K562 (cell line): ENCODE results near the gene PRR36. TPM values are rescaled to one million over a fixed set of nuclear protein-coding genes. Genes with fewer than 3 reads are reported as not detected.

Experiments
- BRF2 ChIP-seq: IDR thresholded peaks from 3 replicates; pipeline ENCODE4 v1.6.1; 2011; ENCODE audit warnings: borderline replicate concordance, mild to moderate bottlenecking; ENCODE audit not compliant: insufficient read length, insufficient read depth
- CC2D1A ChIP-seq: fragments of 450-650 bp; IDR thresholded peaks from 2 replicates; pipeline ENCODE4 v1.6.1; 2017; ENCODE audit warnings: mild to moderate bottlenecking
- KLF16 ChIP-seq: IDR thresholded peaks from 2 replicates; pipeline ENCODE4 v1.6.1; 2016; ENCODE audit warnings: antibody characterized with exemption
- MAX ChIP-seq: sonication (generic); formaldehyde crosslinking; IDR thresholded peaks from 2 replicates; pipeline ENCODE4 v1.9.0; 2022; ENCODE audit warnings: mild to moderate bottlenecking, missing genetic modification reagents
- MEF2D ChIP-seq: conservative IDR thresholded peaks from 2 replicates; pipeline ENCODE4 v1.6.1; 2016; ENCODE audit warnings: low read depth, missing genetic modification characterization, missing compliant biosample characterization
- MIER1 ChIP-seq: fragments of 450-650 bp; IDR thresholded peaks from 2 replicates; pipeline ENCODE4 v1.6.1; 2016; ENCODE audit warnings: antibody characterized with exemption, mild to moderate bottlenecking, low read depth
- PKNOX1 ChIP-seq: fragments of 450-650 bp; IDR thresholded peaks from 2 replicates; pipeline ENCODE4 v1.6.1; 2016
- PYGO2 ChIP-seq: fragments of 450-650 bp; IDR thresholded peaks from 2 replicates; pipeline ENCODE4 v1.6.1; 2016; ENCODE audit warnings: mild to moderate bottlenecking, missing genetic modification characterization, moderate library complexity, missing compliant biosample characterization
- TBP ChIP-seq: optimal IDR thresholded peaks from 2 replicates; pipeline ENCODE3; 2011; ENCODE audit warnings: low read depth, low read length, improper control_type of control experiment
- TRIM25 ChIP-seq: fragments of 450-650 bp; IDR thresholded peaks from 2 replicates; pipeline ENCODE4 v1.7.0; 2016; ENCODE audit warnings: borderline replicate concordance
- USF1 ChIP-seq: sonication (generic); formaldehyde crosslinking; IDR thresholded peaks from 2 replicates; pipeline ENCODE4 v1.9.0; 2022; ENCODE audit warnings: mild to moderate bottlenecking, missing genetic modification reagents
- ZBTB2 ChIP-seq: fragments of 450-650 bp; IDR thresholded peaks from 2 replicates; pipeline ENCODE4 v1.6.1; 2016; ENCODE audit warnings: antibody characterized with exemption
- polyA plus RNA-seq, 8 experiments: library from polyadenylated mRNA; depleted of rRNA in 4 of 8; stranded (reverse) in 5 of 8; unstranded in 3 of 8; fragments of >200 nt; fragmentation: Nextera tagmentation in 2 of 8; fragmentation: Illumina TruSeq in 1 of 8; extraction: Ambion mirVana in 2 of 8; extraction: Trizol in 1 of 8; gene quantifications; 2 replicates each; pipeline versions ENCODE4 v1.2.1 to v1.2.3, GENCODE V29; 2011 to 2014; ENCODE audit warnings: inconsistent platforms in 1 of 8, missing spikeins in 1 of 8
- total RNA-seq, 7 experiments: library from RNA; depleted of rRNA in 6 of 7; stranded (reverse); fragments of >200 nt in 6 of 7; fragmentation: Illumina TruSeq in 2 of 7; extraction: Trizol in 2 of 7; gene quantifications; 2 replicates each; pipeline versions ENCODE4 v1.2.1 to v1.2.3, GENCODE V29; 2011 to 2021; ENCODE audit warnings: low replicate concordance in 1 of 7

The PRR36 gene
- total and polyA plus RNA-seq, 9 of the 15 experiments (the other 6 are each of a cell fraction or from before 2014, with no cell fraction given): 0.05 to 0.42 (median 0.06) TPM; not detected in 6

GRCh38 chr19:7870571-7871436 is 3.4 kb downstream of the PRR36 start (continued):
- 0 out of 2 replicates have a peak, but pooled peaks have one; percentile 22 for TF ChIP-seq MAX (CRISPR knock-in tag)
- TF ChIP-seq TRIM25: peak; percentile 63; the same call in 1 of the 2 replicates
- TF ChIP-seq CC2D1A: peak; percentile 25; the same call in 1 of the 2 replicates
- TF ChIP-seq MIER1: peak; percentile 24; the same call in 1 of the 2 replicates
- TF ChIP-seq KLF16: no peak
- TF ChIP-seq MEF2D (tag): 0 out of 2 replicates have a peak, but pooled peaks have one; percentile 54
- peak; percentile 17; the same call in 1 of the 2 replicates for TF ChIP-seq PYGO2 (tag)
- peak; percentile 38; the same call in 1 of the 2 replicates for TF ChIP-seq USF1 (CRISPR knock-in tag)
- peak; percentile 69 for TF ChIP-seq PKNOX1
- TF ChIP-seq BRF2: no peak
- TF ChIP-seq ZBTB2: 0 out of 2 replicates have a peak, but pooled peaks have one; percentile 17
- peak; percentile 42 for TF ChIP-seq TBP
